A673 (cell line): ENCODE data around the gene RGS2.

Source experiments
- EZH2 ChIP-seq: fragments of 200-600 bp; sonication (generic); IDR thresholded peaks from 2 replicates; pipeline ENCODE4 v1.6.1; 2017; ENCODE audit warnings: borderline replicate concordance, low read depth, mild to moderate bottlenecking, mixed read lengths, antibody characterized with exemption, low read length; ENCODE audit not compliant: poor library complexity, severe bottlenecking
- TF ChIP-seq, protein P1 (sequence below): fragments of 300-800, 200-600 bp; sonication (generic); conservative IDR thresholded peaks from 2 replicates; pipeline ENCODE4 v1.5.1; 2017; ENCODE audit warnings: low read depth, mild to moderate bottlenecking, antibody characterized with exemption, low read length, moderate library complexity, mixed read lengths

DNA sequence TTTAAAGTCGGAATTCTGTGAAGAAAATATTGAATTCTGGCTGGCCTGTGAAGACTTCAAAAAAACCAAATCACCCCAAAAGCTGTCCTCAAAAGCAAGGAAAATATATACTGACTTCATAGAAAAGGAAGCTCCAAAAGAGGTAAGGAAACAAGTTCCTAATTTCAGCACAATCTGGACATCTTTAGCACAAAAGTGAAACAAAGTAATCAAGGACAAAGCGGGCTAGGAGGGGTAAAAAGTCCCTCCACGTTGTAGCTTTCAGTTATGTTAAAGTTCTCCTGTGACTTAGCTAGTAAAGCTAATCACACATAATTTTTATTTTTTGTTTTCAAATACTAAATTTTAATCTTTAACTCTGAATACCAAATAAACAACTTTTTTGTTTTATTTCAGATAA lies 2.2 kb downstream of the RGS2 start:
- TF ChIP-seq, protein P1, sequence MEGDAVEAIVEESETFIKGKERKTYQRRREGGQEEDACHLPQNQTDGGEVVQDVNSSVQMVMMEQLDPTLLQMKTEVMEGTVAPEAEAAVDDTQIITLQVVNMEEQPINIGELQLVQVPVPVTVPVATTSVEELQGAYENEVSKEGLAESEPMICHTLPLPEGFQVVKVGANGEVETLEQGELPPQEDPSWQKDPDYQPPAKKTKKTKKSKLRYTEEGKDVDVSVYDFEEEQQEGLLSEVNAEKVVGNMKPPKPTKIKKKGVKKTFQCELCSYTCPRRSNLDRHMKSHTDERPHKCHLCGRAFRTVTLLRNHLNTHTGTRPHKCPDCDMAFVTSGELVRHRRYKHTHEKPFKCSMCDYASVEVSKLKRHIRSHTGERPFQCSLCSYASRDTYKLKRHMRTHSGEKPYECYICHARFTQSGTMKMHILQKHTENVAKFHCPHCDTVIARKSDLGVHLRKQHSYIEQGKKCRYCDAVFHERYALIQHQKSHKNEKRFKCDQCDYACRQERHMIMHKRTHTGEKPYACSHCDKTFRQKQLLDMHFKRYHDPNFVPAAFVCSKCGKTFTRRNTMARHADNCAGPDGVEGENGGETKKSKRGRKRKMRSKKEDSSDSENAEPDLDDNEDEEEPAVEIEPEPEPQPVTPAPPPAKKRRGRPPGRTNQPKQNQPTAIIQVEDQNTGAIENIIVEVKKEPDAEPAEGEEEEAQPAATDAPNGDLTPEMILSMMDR: no peak
- no peak for TF ChIP-seq EZH2
